GM18520 (cell line): Measurements from ENCODE around the gene ZSWIM9.

Source experiments
- ATAC-seq: cut with Tn5 transposase; IDR thresholded peaks from one replicate; pipeline ENCODE4 v1.9.1; 2021; ENCODE audit not compliant: unreplicated experiment

ZSWIM9 gene

DNA sequence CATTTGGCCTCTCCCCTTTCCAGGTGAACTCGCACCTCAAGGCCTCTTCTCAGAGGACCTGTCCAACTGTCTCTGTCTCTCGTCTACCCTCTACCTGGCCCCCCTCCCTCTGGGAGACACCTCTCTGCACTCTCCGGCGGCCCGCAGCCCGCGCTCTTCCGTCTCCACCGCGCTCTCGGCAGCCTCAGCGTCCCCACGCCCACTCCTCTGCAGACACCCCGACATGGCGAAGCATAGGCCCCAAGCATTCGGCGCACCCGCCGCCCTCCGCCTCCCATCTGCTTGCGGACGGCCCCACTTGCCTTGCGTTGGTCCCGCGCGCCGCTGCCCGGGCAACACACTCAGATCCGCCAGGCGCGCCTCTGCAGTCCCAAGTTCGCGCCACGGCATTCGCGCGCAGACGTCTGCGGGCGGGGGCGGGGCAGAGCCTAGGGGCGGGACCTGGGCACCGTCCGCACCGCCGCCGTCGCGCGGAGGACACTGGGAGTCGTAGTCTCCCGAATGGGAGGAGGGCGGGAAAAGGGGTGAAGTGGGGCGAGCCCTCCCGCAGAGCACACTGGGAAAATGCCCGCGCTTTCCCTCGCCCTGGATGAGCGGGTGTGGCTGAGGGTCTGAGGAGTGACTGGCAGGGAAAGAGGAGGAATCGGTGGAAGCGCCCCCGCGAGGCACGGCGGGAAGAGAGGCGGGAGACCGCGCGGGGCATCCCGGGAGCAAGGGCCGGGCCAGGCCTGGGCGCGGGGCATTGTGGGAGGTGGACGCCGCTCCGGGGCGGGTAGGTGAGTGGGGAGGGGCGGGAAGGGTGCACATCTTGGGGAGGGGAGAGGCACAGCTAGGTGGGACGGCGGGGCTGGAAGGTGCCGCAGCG is at the start of gene ZSWIM9, which contains the start of gene LIG1:
Gene ZSWIM9 (plus strand): TSS at position 742 of the 865 bp plus-strand sequence. CDS start 1,123 bp downstream, outside the sequence.
Gene LIG1 (minus strand): TSS at position 406 of the 865 bp plus-strand sequence. CDS start 4,778 bp downstream, outside the sequence.
- ATAC-seq, result peak; percentile 63

- no peak for ATAC-seq
These were observed 49.4 kb upstream of the ZSWIM9 start for GRCh38 chr19:48121066-48121465.

- ATAC-seq, result no peak
These were observed 48.5 kb upstream of the ZSWIM9 start for GRCh38 chr19:48121909-48122371.

GRCh38 chr19:48122421-48122820 is 48.1 kb upstream of the ZSWIM9 start:
- no peak for ATAC-seq

DNA sequence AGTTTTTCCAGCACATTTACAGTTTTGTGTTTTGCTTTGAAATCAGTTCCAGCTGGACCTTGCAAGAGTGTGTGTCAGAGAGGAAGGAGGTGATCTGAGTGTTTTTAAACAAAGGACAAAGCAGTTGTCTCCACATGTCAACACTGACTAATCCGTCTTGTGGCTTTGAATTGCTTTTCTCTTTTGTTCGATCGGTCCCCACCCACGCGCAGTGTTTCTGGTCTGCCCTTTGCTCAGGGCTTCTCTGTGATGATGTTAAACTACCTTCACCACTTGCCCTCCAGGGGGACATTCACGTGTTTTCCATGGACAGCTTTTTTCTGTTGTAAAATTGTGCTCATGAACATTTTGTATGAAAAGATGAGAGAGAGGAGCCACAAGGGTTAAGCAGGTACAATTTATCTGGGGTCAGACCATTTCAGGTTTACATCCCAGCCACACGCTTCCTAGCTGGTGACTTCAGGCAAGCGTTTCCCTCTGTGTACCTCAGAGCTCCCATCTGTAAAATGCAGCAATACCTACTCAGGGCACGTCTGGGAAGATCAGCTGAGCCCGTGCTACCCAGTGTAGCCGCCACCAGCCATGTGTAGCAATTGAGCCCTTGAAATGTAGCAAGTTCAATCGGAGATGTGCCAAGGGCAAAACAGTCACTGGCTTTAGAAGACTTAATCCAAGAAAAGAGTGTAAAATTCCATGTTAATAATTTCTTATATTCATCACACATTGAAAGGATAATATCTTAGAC is 46.4 kb upstream of the ZSWIM9 start:
- no peak for ATAC-seq

DNA sequence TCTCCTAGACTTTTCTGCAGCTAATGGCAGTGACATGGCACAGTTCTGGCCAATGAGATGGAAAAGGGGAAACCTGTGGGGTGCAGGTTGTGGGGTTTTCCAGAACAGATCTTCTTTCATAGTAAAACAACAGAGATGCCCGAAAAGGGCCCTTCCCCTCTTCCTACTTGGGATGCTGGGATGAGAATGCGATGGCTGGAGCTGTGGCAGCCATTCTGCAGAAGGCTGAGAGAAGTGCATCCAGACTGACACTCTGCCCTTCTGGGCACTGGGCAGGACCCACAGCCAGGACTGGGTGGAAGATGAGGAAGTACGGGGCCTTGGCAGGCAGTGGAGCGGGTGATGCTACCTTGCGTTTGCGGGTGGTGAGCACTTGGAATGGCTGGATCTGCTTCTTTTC is 42.9 kb upstream of the ZSWIM9 start:
- no peak for ATAC-seq

DNA sequence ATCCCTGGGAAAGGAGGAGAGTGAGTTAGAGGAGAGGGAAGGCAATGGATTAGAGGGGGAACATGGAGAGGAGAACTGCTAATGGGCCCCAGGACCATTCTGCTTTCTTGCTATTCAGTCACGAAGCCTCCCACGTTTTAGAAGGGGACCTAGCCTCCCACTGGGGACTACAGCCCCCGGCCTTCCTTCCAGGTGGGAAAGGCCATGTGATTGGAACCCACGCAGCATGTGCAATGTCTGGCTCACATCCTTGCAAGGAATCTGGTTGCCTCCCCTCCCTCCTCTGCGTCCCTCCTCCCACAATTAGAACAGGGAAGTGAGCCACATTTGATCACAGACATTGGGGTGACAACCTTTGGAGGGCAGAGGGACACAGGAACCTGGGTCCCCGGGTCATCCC is 37.4 kb upstream of the ZSWIM9 start:
- no peak for ATAC-seq

- no peak for ATAC-seq
These were observed 35.1 kb upstream of the ZSWIM9 start for GRCh38 chr19:48135411-48135810.

DNA sequence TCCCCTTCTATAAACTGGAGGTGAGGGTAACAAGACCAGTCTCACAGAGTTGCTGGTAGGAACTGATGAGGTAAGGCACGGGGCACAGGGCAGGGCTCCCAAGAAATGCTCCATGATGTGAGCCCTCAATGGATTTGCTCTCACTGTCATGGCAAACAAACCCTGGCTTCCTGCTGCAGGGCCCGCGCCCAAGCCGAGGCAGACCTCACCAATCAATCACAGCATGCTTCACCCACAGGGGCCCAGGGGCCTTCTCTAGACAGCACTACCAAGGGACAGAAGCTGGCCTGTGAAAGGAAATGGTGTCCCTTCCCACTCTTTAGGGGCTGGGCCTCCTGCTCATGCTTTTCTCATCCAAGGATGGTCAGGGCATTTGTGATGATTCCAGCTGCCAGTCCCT is 33.9 kb upstream of the ZSWIM9 start:
- ATAC-seq, result no peak

GRCh38 chr19:48137411-48137810 is 33.1 kb upstream of the ZSWIM9 start:
- ATAC-seq, result no peak

- ATAC-seq, result no peak
These were observed 31.4 kb upstream of the ZSWIM9 start for GRCh38 chr19:48139053-48139452.

DNA sequence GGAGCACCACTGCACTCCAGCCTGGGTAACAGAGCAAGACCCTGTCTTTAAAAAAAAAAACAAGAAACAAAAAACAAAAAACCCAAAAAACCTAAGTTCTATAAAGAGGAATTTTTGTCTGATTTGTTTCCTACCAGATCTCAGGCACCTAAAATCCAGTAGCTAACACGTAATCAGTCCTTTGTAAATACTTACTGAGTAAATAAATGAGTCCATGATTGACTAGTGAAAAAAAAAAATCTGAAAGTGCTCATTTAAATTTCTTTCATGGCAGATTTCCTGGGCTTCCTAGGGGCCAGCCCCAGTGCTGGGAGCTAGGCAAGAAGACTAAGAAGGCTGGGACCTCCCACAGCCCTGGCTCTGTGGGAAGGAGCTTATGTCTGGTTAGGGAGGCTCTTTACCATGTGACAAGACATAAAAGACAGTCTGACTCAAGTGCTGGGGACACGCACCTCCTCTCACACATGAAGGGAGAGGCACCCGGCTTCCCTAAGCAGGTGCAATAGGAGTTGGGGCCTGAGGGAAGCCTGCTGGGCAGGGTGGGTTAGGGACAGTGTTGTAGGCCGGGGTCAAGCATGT is 22.8 kb upstream of the ZSWIM9 start:
- ATAC-seq, result no peak

DNA sequence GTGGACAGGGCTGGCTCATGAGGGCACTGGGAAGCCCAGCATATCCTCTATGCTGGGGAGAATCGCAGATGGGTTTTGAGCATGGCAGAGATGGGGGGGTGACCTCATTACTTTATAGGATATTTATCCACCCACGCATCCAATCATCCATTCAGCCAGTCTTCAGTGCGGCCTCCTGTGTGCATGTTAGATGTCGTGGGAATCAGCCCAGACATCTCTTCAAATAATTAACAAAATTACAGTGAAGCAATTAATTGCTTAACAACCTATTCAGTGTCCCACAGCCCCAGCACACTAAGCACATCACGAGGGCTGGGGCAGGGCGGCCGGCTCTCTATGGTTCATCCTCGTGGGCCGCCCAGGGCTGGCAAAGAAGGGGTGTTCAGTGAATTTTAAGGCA is 21.9 kb upstream of the ZSWIM9 start:
- ATAC-seq, result no peak

GRCh38 chr19:48149430-48149829 is 21.1 kb upstream of the ZSWIM9 start:
- no peak for ATAC-seq

GRCh38 chr19:48152551-48152950 is 17.9 kb upstream of the ZSWIM9 start:
- ATAC-seq, result no peak

GRCh38 chr19:48154003-48154402 is 16.5 kb upstream of the ZSWIM9 start:
- ATAC-seq, result no peak

- ATAC-seq, result no peak
These were observed 12.2 kb upstream of the ZSWIM9 start for GRCh38 chr19:48158210-48158790.

- ATAC-seq, result no peak
These were observed 1.8 kb upstream of the ZSWIM9 start for GRCh38 chr19:48168689-48169088.

DNA sequence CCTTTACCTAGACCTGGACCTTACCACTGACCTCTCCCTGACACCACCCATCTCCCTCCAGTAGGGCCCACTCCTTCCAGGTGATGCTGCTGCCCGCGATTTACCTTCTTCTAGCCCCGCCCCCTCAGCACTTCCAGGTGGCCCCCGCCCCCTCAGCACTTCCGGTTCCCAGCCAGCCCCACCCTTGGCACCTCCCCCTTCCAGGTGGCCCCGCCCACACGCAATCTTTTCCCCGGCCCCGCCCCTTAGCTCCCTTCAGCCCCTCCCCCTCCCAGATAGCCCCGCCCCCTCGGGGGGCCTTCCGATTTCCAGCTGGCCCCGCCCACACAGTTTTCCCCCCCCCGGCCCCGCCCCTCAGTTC is 922 bp upstream of the ZSWIM9 start:
- ATAC-seq, result no peak

GRCh38 chr19:48170817-48171347 is 402 bp downstream of the ZSWIM9 start:
- no peak for ATAC-seq

DNA sequence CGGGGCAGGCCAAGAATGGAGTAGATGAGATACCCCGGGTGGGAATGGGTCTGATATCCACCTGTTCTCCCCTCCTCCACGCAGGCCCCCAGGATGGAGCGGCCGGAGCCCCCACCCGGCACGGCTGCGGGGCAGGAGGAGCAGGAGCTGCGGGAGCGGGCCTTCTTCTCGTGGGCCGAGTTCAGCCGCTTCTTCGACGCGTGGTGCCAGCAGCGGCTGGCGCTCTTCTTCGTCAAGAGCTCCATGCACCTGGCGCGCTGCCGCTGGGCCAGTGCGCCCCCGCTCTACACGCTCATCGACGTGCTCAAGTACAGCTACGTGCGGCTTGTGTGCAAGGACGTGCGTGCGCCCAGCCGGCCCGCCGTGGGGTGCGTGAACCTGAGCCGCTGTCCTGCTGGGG is 1.2 kb downstream of the ZSWIM9 start:
- ATAC-seq, result no peak
